Mesodermal cell (in vitro differentiated cells): ENCODE results near the gene FAM131C.
"Not testable (repeated sequence)": the region's sequence is repeated elsewhere in the genome, so short reads cannot be mapped to it uniquely, and the experiment has no call there.

Experiments
- H3K27ac ChIP-seq: 2 replicates; pipeline ENCODE4 v1.7.0; 2013; ENCODE audit warnings: mild to moderate bottlenecking, low read depth, low read length, moderate library complexity; ENCODE audit not compliant: severe bottlenecking
- H3K36me3 ChIP-seq: 2 replicates; pipeline ENCODE4 v1.7.1; 2013; ENCODE audit warnings: mild to moderate bottlenecking, low read length, moderate library complexity; ENCODE audit not compliant: control insufficient read depth, insufficient read depth
- H3K4me1 ChIP-seq: one replicate; pipeline ENCODE4 v1.7.1; 2013; ENCODE audit warnings: mild to moderate bottlenecking, low read length; ENCODE audit not compliant: insufficient read depth, control insufficient read depth, poor library complexity, severe bottlenecking
- H3K4me3 ChIP-seq: 2 replicates; pipeline ENCODE4 v1.7.0; 2013; ENCODE audit warnings: low read length, control low read depth, mild to moderate bottlenecking; ENCODE audit not compliant: insufficient read depth, poor library complexity, severe bottlenecking; ENCODE audit errors: extremely low read depth
- H3K9me3 ChIP-seq: 2 replicates; pipeline ENCODE4 v1.7.1; 2013; ENCODE audit warnings: mild to moderate bottlenecking, low read length, moderate library complexity; ENCODE audit not compliant: control insufficient read depth
- WGBS, 2 experiments: methylation state at CpG; one replicate each; pipeline ENCODE4 v1.1.5; 2013; ENCODE audit warnings: missing lambda C conversion rate in 2 of 2; ENCODE audit not compliant: insufficient coverage in 2 of 2; 5-methylcytosine and 5-hydroxymethylcytosine counted together

FAM131C gene

DNA sequence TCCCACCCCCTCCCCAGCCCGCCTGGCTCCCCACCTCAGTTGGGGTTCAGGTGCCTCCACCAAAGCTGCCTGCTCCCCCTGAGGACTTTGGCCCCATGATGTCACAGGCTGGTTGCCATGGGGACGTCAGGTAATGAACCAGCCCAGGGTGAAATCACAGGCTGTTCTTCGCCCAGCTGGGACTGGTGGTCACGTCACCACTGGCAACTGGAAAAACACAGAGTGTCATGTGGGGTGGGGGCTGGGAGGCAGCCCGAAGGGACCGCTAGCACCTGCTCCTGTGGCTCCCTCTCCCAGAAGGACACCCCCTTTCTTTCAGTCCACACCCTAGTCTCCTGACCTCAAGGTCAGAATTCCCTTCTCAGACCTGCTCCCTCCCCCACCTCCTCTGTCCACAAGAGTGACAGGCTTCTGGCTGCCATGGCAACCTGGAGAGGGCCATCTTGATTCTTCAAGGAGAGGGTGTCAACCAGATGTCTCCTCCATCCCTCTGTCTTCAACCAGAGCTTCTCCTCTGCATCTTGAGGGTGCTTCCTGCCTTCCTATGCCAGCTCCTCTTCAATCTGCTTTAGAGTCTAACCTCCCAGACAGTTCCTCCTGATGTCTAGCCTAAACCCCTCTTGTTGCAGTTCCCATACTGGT is 6.2 kb downstream of the FAM131C start:
- 73 to 78% methylated on average over 4 to 6 of the region's 6 CpGs for WGBS, 2 experiments
- Histone ChIP-seq H3K4me3 (no peak overlapping the region), H3K9me3 (no peaks in the 10 kb centered on the region), H3K4me1 (peaks cover 9% of the 10 kb centered on the region), H3K27ac (no peak overlapping the region), H3K36me3 (no peaks in the 10 kb centered on the region)

GRCh38 chr1:16066245-16066644 is 7.2 kb downstream of the FAM131C start:
- Histone ChIP-seq H3K27ac (no peak overlapping the region), H3K36me3 (no peaks in the 10 kb centered on the region), H3K4me3 (no peak overlapping the region), H3K4me1 (peaks cover 9% of the 10 kb centered on the region), H3K9me3 (no peaks in the 10 kb centered on the region)
- WGBS, 2 experiments = 89 to 100% methylated on average over 2 to 3 of the region's 4 CpGs

- WGBS, 2 experiments = 70 to 84% methylated on average over 6 to 8 of the region's 8 CpGs
- Histone ChIP-seq H3K27ac (no peak overlapping the region), H3K36me3 (no peaks in the 10 kb centered on the region), H3K9me3 (no peaks in the 10 kb centered on the region), H3K4me3 (no peak overlapping the region), H3K4me1 (peaks cover 9% of the 10 kb centered on the region)
Measured at GRCh38 chr1:16065269-16065576, 8.2 kb downstream of the FAM131C start.

DNA sequence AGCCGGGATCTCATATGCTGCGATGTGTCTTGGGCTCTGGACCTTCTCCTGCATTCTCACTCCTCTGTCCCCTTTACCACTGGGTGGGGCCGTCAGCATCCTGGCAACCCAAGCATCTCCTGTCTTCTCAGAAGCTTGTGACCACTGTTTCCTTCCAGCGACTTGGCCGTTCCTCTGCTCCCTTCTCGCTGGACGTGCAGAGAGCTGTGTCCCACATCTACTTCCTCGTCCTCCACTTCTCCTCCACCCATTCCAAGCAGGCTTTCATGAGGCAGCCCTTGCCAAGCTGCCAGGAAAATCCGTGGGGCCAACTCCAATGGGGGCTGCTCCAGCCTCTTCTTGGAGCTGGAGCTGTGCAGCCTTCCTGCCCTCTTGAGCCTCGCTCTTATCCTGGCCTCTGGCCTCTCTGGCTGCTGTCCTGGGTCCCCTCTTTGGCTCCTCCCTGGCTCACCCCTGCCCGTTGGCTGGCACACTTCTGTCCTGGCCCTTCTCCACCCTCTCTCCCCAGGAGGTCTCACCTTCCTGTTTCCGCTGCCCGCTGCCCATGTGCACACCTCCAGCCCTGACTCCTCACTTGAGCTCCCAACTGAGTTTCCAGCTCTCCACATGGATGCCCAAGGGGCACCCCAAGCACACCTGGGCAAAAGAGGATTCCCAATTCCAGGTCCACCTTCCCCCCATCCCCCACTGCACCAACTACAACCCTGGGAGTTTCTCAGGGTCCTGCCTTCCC is 8.7 kb downstream of the FAM131C start:
- Histone ChIP-seq H3K36me3 (no peaks in the 10 kb centered on the region), H3K27ac (no peak overlapping the region), H3K4me3 (no peak overlapping the region), H3K9me3 (no peaks in the 10 kb centered on the region), H3K4me1 (peaks cover 9% of the 10 kb centered on the region)
- 79 to 87% methylated on average over 11 to 13 of the region's 13 CpGs for WGBS, 2 experiments

DNA sequence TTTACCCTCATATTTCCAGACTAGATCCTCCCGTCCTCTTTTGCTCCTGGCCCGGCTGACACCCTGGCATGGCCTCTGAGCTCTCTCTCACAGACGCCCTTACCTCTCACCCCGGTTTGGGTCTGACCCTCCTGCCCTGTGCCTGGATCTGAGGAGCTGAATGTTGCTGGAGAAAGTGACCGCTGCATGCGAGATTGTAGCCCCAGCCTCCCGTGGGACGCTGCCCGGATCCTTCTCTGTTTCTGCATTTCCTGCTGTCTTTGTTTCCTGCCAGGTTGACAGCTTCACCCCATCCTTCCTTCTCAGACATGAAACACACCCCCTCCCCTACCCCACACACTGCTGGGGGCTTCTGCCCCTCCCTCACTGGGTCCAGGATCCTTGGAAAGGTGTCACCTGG is 9.5 kb downstream of the FAM131C start:
- Histone ChIP-seq H3K36me3 (no peaks in the 10 kb centered on the region), H3K9me3 (no peaks in the 10 kb centered on the region), H3K4me3 (no peak overlapping the region), H3K27ac (no peak overlapping the region), H3K4me1 (peaks cover 9% of the 10 kb centered on the region)
- 50 to 53% methylated on average over 6 to 9 of the region's 9 CpGs for WGBS, 2 experiments

GRCh38 chr1:16063226-16063829 is 10.1 kb downstream of the FAM131C start:
- Histone ChIP-seq H3K4me3 (no peak overlapping the region), H3K27ac (no peak overlapping the region), H3K4me1 (peaks cover 8% of the 10 kb centered on the region), H3K9me3 (no peaks in the 10 kb centered on the region), H3K36me3 (no peaks in the 10 kb centered on the region)
- 92 to 93% methylated on average over 10 to 11 of the region's 15 CpGs for WGBS, 2 experiments

DNA sequence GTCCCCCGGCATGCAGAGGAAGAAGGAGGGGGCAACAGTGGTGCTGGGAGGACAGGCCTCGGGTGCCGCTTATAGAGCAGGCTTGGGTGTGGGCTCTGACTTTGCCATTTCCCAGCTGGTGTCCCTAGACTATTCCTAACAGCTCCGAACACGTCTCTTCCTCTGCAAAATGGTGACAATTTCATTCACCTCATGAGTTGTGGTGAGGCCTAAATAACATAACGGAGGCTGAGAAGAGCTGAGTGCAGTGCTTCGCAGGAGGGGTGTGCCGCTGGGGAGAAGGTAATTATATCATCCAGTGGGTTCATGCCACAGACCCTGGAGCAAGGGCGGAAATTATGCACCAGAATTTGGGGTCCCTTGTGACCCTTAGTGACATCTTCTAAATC is 10.8 kb downstream of the FAM131C start:
- H3K4me1 ChIP-seq, H3K36me3 ChIP-seq: not testable (repeated sequence)
- 82 to 100% methylated on average over 2 to 5 of the region's 9 CpGs for WGBS, 2 experiments

GRCh38 chr1:16061989-16062686 is 11.3 kb downstream of the FAM131C start:
- not testable (repeated sequence) for H3K27ac ChIP-seq, H3K36me3 ChIP-seq, H3K4me3 ChIP-seq, H3K9me3 ChIP-seq, H3K4me1 ChIP-seq
- 80% methylated on average over 1 to 7 of the region's 18 CpGs for WGBS, 2 experiments

More for the DNA sequence above, 10.8 kb downstream of the FAM131C start:
- not testable (repeated sequence) for H3K27ac ChIP-seq, H3K4me3 ChIP-seq, H3K9me3 ChIP-seq

GRCh38 chr1:16061266-16061665 is 12.2 kb downstream of the FAM131C start:
- Histone ChIP-seq H3K36me3 (no peaks in the 10 kb centered on the region), H3K9me3 (no peaks in the 10 kb centered on the region), H3K4me3 (no peak overlapping the region), H3K4me1 (peaks cover 3% of the 10 kb centered on the region), H3K27ac (no peak overlapping the region)
- WGBS, 2 experiments = 79 to 100% methylated on average over 3 of the region's 3 CpGs

- H3K9me3 ChIP-seq, H3K4me3 ChIP-seq, H3K36me3 ChIP-seq, H3K4me1 ChIP-seq, H3K27ac ChIP-seq: not testable (repeated sequence)
- no CpG with 5 or more reads among the region's 20 CpGs for WGBS, 2 experiments
Measured at GRCh38 chr1:16058394-16059120, 14.9 kb downstream of the FAM131C start.
